Measurements from ENCODE around the gene MRPS26.

- TF ChIP-seq POLR2A (IDR thresholded peaks at IDR 0.05; ENCODE audit: low read depth, low read length) (no peak), POLR2AphosphoS5 (IDR thresholded peaks at IDR 0.05; ENCODE audit: low read depth, low read length) (no peak)
Observed at GRCh38 chr20:2998728-2999127, 47.1 kb upstream of the MRPS26 start.

All from GM12892 (cell line).